CD14-positive monocyte (primary cell): ENCODE measurements around the gene RAC3. TPM values are rescaled to one million over a fixed set of nuclear protein-coding genes. Genes with fewer than 3 reads are reported as not detected.

Experiments used
- DNase-seq, 3 donors: peaks; one replicate each; pipeline ENCODE4 v3.0.0-alpha.2; 2011 to 2022
- H2AFZ ChIP-seq: 2 replicates; pipeline ENCODE4 v1.6.0; 2012; ENCODE audit warnings: mild to moderate bottlenecking, low read depth, low read length, inconsistent platforms; ENCODE audit not compliant: insufficient read depth, poor library complexity, severe bottlenecking
- H3K27ac ChIP-seq, 2 donors: 1 replicate in 1 of 2; 2 replicates in 1 of 2; pipeline ENCODE4 v1.5.1; 2012 to 2013; ENCODE audit warnings: low read length in 2 of 2, control low read depth in 1 of 2, inconsistent platforms in 1 of 2, low read depth in 1 of 2, mild to moderate bottlenecking in 1 of 2
- H3K27me3 ChIP-seq, 2 donors: one replicate each; pipeline versions ENCODE4 v1.6.0 to v1.6.1; 2011 to 2013; ENCODE audit warnings: low read length in 2 of 2; ENCODE audit not compliant: control insufficient read depth in 2 of 2, insufficient read depth in 2 of 2
- H3K36me3 ChIP-seq, 2 donors: replicated peaks in 1 of 2; 1 replicate in 1 of 2; 2 replicates in 1 of 2; pipeline versions ENCODE4 v1.5.1 to v1.6.1; 2012 to 2013; ENCODE audit warnings: low read length in 2 of 2, control low read depth in 1 of 2, inconsistent platforms in 1 of 2, mild to moderate bottlenecking in 1 of 2; ENCODE audit not compliant: insufficient read depth in 2 of 2, control insufficient read depth in 1 of 2
- H3K4me1 ChIP-seq, 2 donors: 1 replicate in 1 of 2; 2 replicates in 1 of 2; pipeline versions ENCODE4 v1.5.1 to v1.6.1; 2012 to 2013; ENCODE audit warnings: low read length in 2 of 2, control low read depth in 1 of 2, inconsistent platforms in 1 of 2, mild to moderate bottlenecking in 1 of 2, moderate library complexity in 1 of 2; ENCODE audit not compliant: insufficient read depth in 2 of 2, control insufficient read depth in 1 of 2
- H3K4me2 ChIP-seq: replicated peaks from 2 replicates; pipeline ENCODE3; 2012; ENCODE audit warnings: low read length, moderate library complexity, mild to moderate bottlenecking; ENCODE audit not compliant: poor library complexity, severe bottlenecking; ENCODE audit errors: extremely low read depth
- H3K4me3 ChIP-seq, 3 experiments: fragments of 200-600 bp in 1 of 3; sonication (generic) in 1 of 3; replicated peaks in 1 of 3; 1 replicate in 2 of 3; 2 replicates in 1 of 3; pipeline ENCODE4 v1.5.1; 2011 to 2013; ENCODE audit warnings: low read length in 3 of 3, mild to moderate bottlenecking in 3 of 3, control low read depth in 2 of 3, low read depth in 2 of 3, inconsistent platforms in 1 of 3, moderate library complexity in 1 of 3
- H3K79me2 ChIP-seq: 2 replicates; pipeline ENCODE4 v1.6.0; 2012; ENCODE audit warnings: mild to moderate bottlenecking, control low read depth, inconsistent platforms, low read length, moderate library complexity; ENCODE audit not compliant: insufficient read depth
- H3K9ac ChIP-seq: 2 replicates; pipeline ENCODE4 v1.6.0; 2017; ENCODE audit warnings: low read length, mild to moderate bottlenecking; ENCODE audit not compliant: insufficient read depth, poor library complexity, severe bottlenecking
- H3K9me3 ChIP-seq, 2 donors: replicated peaks in 1 of 2; 1 replicate in 1 of 2; 2 replicates in 1 of 2; pipeline versions ENCODE4 v1.5.1 to v1.6.1; 2012 to 2013; ENCODE audit warnings: low read length in 2 of 2, control low read depth in 1 of 2; ENCODE audit not compliant: control insufficient read depth in 1 of 2, insufficient read depth in 1 of 2
- H4K20me1 ChIP-seq: 2 replicates; pipeline ENCODE4 v1.6.0; 2012; ENCODE audit warnings: mild to moderate bottlenecking, low read length, control low read depth, moderate library complexity; ENCODE audit not compliant: insufficient read depth
- H3K27ac Mint-ChIP-seq, 7 donors: one replicate each; pipeline ENCODE4 v1.8.0; 2020; ENCODE audit warnings: mild to moderate bottlenecking in 7 of 7, mixed read lengths in 7 of 7, moderate library complexity in 6 of 7, inconsistent platforms in 2 of 7
- H3K27me3 Mint-ChIP-seq, 3 donors: one replicate each; pipeline ENCODE4 v1.8.0; 2021 to 2022; ENCODE audit warnings: low read depth in 3 of 3, mild to moderate bottlenecking in 3 of 3, mixed read lengths in 3 of 3, moderate library complexity in 3 of 3, inconsistent platforms in 1 of 3
- H3K36me3 Mint-ChIP-seq, 2 donors: one replicate each; pipeline ENCODE4 v1.8.0; 2020; ENCODE audit warnings: mixed read lengths in 2 of 2, inconsistent platforms in 1 of 2, mild to moderate bottlenecking in 1 of 2
- H3K4me1 Mint-ChIP-seq: one replicate; pipeline ENCODE4 v1.8.0; 2020; ENCODE audit warnings: mild to moderate bottlenecking, mixed read lengths
- H3K4me3 Mint-ChIP-seq, 2 donors: one replicate each; pipeline ENCODE4 v1.8.0; 2020; ENCODE audit warnings: mild to moderate bottlenecking in 2 of 2, mixed read lengths in 2 of 2, moderate library complexity in 1 of 2
- H3K9me3 Mint-ChIP-seq, 7 donors: one replicate each; pipeline ENCODE4 v1.8.0; 2020 to 2022; ENCODE audit warnings: mixed read lengths in 7 of 7, mild to moderate bottlenecking in 6 of 7, moderate library complexity in 6 of 7, inconsistent platforms in 2 of 7
- WGBS: methylation state at CpG from one replicate; pipeline ENCODE4 v1.1.5; 2013; ENCODE audit warnings: missing lambda C conversion rate; ENCODE audit not compliant: insufficient coverage; 5-methylcytosine and 5-hydroxymethylcytosine counted together
- intact Hi-C, 2 donors: fragments of 100-400 bp; cut with micrococcal nuclease; formaldehyde crosslinking; loops; one replicate each; pipeline versions ENCODE4 v1.15.0 to v1.15.1; 2023
- polyA plus RNA-seq, 3 donors: library from polyadenylated mRNA; depleted of rRNA in 1 of 3; unstranded in 2 of 3; stranded (reverse) in 1 of 3; fragments of 300-500 nt in 2 of 3; fragments of >200 nt in 1 of 3; fragmentation: Illumina TruSeq in 2 of 3; gene quantifications; 1 replicate in 2 of 3; 2 replicates in 1 of 3; pipeline ENCODE4 v1.2.3, GENCODE V29; 2012 to 2021
- TF ChIP-seq, protein P1 (sequence below): fragments of 200-600 bp; IDR thresholded peaks from one replicate; pipeline ENCODE4 v1.8.0; 2022; ENCODE audit warnings: antibody characterized with exemption, mild to moderate bottlenecking

RAC3 gene
- polyA plus RNA-seq, 3 donors: 1.8 TPM; not detected in 2

DNA sequence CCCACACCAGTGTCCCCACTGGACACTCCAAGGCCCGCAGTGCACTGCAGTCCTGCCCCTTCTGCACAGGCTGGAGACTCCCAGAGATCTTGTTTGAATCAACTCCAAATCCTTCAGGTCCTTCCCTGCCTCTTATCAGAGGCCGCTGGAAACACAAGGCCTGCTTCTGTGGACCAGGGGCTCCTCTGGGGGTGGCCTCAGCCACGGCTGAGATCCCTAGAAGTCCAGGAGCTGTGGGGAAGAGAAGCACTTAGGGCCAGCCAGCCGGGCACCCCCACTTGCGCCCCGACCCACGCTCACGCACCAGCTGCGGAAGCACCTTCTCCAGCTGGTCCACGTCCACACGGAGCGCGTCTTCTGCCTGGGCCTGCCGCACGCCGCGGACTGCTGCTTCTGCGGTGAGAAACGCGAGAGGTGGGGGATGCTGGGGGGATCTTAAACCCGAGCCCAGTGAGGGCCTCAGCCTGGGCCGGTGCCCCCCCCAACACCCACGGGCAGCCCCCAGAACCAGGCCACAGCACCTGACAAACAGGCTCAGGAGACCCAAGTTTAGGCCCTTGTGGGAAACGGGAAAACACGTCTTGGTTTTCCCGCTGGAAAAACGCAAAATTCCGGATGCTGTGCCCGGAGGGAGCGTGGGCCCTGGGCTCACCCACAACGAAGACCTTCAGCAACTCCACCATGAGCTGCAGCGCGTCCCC, 12.3 kb upstream of the RAC3 start:
- Histone ChIP-seq H3K4me1 (peaks cover 23 to 27% of the 10 kb centered on the region in 2 donors), H3K36me3 (peaks cover 5 to 17% of the 10 kb centered on the region in 2 donors), H3K4me2 (no peak overlapping the region), H3K27me3 (no peaks in the 10 kb centered on the region), H3K4me3 (no peak overlapping the region), H3K79me2 (peaks cover 31% of the 10 kb centered on the region), H4K20me1 (peaks cover 32% of the 10 kb centered on the region), H3K27ac (no peak overlapping the region), H2AFZ (no peak overlapping the region), H3K9me3 (no peaks in the 10 kb centered on the region), H3K9ac (no peak overlapping the region)
- Mint-ChIP-seq H3K27ac (no peak overlapping the region), H3K36me3 (peaks cover 6 to 15% of the 10 kb centered on the region in 2 donors), H3K4me1 (peaks cover 21% of the 10 kb centered on the region), H3K27me3 (peaks cover 0 to 1% (median 0%) of the 10 kb centered on the region in 3 donors), H3K9me3 (no peaks in the 10 kb centered on the region), H3K4me3 (no peak overlapping the region)
- no peak for DNase-seq
- TF ChIP-seq, protein P1, sequence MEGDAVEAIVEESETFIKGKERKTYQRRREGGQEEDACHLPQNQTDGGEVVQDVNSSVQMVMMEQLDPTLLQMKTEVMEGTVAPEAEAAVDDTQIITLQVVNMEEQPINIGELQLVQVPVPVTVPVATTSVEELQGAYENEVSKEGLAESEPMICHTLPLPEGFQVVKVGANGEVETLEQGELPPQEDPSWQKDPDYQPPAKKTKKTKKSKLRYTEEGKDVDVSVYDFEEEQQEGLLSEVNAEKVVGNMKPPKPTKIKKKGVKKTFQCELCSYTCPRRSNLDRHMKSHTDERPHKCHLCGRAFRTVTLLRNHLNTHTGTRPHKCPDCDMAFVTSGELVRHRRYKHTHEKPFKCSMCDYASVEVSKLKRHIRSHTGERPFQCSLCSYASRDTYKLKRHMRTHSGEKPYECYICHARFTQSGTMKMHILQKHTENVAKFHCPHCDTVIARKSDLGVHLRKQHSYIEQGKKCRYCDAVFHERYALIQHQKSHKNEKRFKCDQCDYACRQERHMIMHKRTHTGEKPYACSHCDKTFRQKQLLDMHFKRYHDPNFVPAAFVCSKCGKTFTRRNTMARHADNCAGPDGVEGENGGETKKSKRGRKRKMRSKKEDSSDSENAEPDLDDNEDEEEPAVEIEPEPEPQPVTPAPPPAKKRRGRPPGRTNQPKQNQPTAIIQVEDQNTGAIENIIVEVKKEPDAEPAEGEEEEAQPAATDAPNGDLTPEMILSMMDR: no peak
- 96% methylated on average over 22 of the region's 33 CpGs for WGBS
- intact Hi-C loops: no loop called here

DNA sequence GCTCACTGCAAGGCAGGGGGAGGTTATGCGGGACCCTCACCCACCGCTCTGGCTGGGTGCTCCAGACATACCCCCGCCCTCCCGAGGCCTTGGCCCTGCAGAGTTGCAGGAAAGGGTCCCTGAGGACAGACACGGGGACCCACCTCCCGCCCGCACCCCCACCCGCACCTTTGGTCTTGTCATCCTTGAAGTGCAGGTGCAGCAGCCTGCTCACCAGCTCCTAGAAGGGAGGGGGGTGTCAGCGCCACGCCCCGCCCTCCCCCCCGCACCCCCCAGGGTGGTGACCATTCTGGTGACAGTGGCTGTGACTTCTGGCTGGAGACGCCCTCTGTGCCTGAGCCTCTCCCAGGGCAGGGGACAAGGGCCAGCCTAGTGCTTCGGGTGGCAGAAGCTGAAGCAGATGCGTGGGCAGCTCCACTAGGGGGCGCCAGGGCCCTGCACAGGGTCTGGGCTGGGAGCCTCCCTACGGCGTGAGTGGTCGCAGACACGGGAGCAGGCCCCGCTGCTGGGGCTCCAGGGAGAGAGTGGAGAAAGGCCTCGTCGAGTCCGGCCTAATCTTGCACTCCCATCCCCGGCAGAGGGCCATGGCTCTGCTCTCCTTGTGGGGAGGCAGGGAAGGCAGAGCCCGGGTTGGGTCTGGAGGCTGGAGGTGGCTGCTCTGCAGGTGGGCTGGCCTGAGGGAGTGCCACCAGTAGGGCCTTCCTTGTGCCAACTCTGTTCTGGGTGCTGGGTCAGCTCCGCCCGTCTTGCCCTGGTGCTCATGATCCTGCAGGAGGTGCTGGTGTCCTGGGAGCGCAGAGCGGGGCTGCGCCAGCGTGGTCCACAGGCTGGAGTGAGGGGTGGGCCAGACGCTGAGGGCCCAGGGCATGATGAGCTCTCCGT, 11.5 kb upstream of the RAC3 start:
- peaks cover 5 to 17% of the 10 kb centered on the region in 2 donors for H3K36me3 ChIP-seq
- no peak overlapping the region for H3K27ac ChIP-seq
- H3K9me3 Mint-ChIP-seq: no peaks in the 10 kb centered on the region
- no peak overlapping the region for H3K9ac ChIP-seq
- H3K4me1 Mint-ChIP-seq: peaks cover 24% of the 10 kb centered on the region
- intact Hi-C loops: loop anchor here in 1 of 2 donors (5.0 to 10.0 kb wide), 2 partner anchors 43 to 305 kb away; partner anchors contain the start of gene ASPSCR1
- no peaks in the 10 kb centered on the region for H3K27me3 ChIP-seq
- no peaks in the 10 kb centered on the region for H3K9me3 ChIP-seq
- H3K4me3 Mint-ChIP-seq: no peak overlapping the region
- H3K4me1 ChIP-seq: peaks cover 26 to 32% of the 10 kb centered on the region in 2 donors
- peaks cover 32% of the 10 kb centered on the region for H4K20me1 ChIP-seq
- no peak overlapping the region for H3K4me3 ChIP-seq
- peaks cover 6 to 15% of the 10 kb centered on the region in 2 donors for H3K36me3 Mint-ChIP-seq
- H3K27me3 Mint-ChIP-seq: peaks cover 0 to 1% (median 0%) of the 10 kb centered on the region in 3 donors
- H2AFZ ChIP-seq: no peak overlapping the region
- 75% methylated on average over 27 of the region's 34 CpGs for WGBS
- no peak overlapping the region for H3K27ac Mint-ChIP-seq
- peak; percentile 45 to 60 (median 55) for DNase-seq
- no peak overlapping the region for H3K4me2 ChIP-seq
- TF ChIP-seq, protein P1: peak; percentile 82
- peaks cover 34% of the 10 kb centered on the region for H3K79me2 ChIP-seq
